ENCODE data around the gene ELL2.
"Not testable (repeated sequence)": the region's sequence is repeated elsewhere in the genome, so short reads cannot be mapped to it uniquely, and the experiment has no call there.

Gene ELL2

DNA sequence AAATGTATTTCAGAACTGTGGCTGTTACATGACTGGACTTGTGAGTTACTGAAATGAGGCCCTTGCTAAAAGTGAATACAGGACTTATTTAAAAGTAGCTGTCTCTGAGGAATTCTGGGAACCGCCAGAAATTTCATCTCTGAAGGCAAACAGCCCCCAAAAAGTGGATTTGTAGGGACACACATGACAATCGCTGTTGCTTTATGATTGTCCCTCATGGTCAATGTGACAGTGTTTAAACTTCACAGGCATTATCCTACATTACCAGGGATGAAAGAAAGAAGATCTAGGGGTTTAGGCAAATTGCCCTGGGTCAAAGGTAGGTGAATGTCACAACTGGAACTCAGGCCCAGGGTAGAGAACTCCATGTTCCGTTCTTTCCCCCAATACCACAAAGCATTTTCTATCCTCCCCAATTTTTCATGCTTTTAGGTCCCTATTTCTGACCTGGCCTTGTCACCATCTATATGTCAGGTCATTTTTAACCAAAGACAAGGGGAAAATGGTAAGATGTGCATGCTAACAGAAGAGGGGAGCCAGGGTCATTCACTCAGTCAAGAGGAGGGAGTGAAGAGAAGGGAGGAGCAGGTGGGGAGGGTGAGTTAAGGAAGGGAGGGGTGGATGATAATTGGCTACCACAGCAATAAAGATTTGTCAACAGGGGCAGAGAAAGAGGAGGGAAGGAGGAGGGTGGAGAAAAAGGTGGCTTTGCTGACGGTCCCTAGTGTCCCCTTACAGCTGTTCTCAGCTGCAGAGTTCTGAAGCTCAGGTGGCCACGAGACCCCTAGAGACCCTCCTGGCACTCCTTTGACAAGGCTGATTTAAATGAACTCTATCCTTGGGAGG, 81.3 kb downstream of the ELL2 start:
- no peaks in the 10 kb centered on the region for H3K4me1 Mint-ChIP-seq (ENCODE audit: low read depth in 2 of 2)
- no peak for DNase-seq
- H3K27me3 Mint-ChIP-seq, result peaks cover 0 to 6% of the 10 kb centered on the region in 2 donors
- no peak overlapping the region for H3K27ac Mint-ChIP-seq
- H3K9me3 Mint-ChIP-seq, result no peaks in the 10 kb centered on the region
- ATAC-seq (replicated peaks), result no peak
- no peak overlapping the region for H3K4me3 Mint-ChIP-seq
- H3K36me3 Mint-ChIP-seq (ENCODE audit: insufficient read depth), result no peaks in the 10 kb centered on the region

DNA sequence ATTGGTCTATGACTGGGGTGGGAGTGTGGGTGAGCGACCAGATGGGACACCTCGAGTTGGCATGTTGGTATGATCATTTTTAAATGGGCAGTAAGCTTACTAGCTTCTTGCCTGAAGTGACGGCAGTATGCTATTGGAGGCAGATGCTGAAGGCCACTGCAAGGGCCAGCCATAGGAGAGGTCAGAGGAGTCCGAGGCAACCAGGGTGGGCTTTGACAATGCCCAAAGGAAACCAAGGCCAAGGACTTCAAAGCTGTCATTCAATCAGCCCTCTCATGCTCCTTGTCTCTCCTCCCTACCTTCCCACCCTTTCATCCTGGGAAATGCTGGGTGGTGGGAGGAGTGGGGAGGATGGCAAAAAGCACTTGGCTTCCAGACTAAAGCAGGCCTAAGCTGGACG, 82.0 kb downstream of the ELL2 start:
- no peaks in the 10 kb centered on the region for H3K4me1 Mint-ChIP-seq (ENCODE audit: low read depth in 2 of 2)
- no peak overlapping the region for H3K4me3 Mint-ChIP-seq
- DNase-seq (no peak), ATAC-seq (replicated peaks) (no peak)
- no peaks in the 10 kb centered on the region for H3K9me3 Mint-ChIP-seq
- peaks cover 0 to 6% of the 10 kb centered on the region in 2 donors for H3K27me3 Mint-ChIP-seq
- H3K36me3 Mint-ChIP-seq (ENCODE audit: insufficient read depth), result no peaks in the 10 kb centered on the region
- H3K27ac Mint-ChIP-seq, result no peak overlapping the region

DNA sequence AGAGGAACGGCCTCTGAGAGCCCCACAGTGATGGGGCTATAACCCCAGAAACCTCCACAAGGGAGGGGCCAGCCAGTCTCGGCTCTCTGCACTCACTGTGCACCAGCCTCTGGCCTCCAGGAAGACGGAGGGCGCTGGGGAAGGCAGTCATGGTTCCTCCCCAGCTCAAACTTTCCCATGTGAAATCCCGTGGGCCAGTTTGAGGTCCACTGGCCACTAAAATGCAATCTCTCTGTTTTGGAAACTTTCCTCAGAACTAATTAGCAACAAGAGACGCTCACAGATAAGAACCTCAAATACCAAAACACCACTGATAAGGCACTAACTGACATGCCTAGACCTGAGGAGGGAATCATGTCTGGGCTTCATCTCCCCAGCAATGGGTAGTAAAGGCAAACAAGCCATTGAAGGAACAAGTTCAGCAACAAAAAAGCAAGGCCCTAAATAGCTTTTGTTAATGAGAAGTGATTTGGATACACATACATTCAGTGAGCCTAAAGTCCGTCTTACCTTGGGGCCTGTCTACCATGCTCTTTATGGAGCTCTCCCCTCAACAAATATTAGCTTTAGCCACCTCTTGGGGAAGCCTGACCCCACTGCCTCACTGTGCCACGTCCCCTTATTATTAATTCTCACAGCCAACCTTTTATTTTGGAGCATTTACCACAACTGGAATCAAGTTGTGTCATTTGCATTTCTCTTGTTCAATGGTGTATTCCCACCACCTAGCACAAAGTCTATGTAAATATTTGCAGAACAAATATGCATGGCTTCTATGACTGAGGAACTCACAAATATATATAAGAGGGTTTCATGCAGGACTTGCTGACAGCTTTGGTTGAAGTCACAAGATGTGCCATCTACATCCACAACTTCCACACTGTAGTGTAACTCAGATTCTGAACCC, 83.0 kb downstream of the ELL2 start:
- peaks cover 0 to 6% of the 10 kb centered on the region in 2 donors for H3K27me3 Mint-ChIP-seq
- DNase-seq (no peak), ATAC-seq (replicated peaks) (no peak)
- H3K9me3 Mint-ChIP-seq, result no peaks in the 10 kb centered on the region
- no peak overlapping the region for H3K4me3 Mint-ChIP-seq
- H3K36me3 Mint-ChIP-seq (ENCODE audit: insufficient read depth), result no peaks in the 10 kb centered on the region
- peaks cover 0 to 1% of the 10 kb centered on the region in 2 donors for H3K4me1 Mint-ChIP-seq (ENCODE audit: low read depth in 2 of 2)
- no peak overlapping the region for H3K27ac Mint-ChIP-seq

DNA sequence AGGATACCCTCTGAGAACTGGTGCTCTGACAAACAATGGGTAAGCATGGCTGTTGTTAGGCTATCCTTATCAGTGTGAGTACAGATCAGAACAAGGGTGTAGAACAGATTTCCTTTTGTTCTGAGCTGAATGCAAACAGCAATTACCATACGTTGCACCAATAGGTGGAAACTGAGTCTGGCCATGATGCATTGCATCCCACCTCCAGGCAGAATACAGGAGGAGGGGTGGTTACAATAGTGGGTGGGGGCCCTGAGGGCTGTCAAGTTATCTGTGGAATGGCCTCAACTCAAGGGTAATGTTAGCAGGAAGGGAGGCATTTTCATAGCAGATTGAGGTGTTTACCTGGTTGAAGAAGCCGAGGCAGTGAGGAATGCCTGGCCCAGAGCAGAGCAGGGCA, 84.9 kb downstream of the ELL2 start:
- no peak overlapping the region for H3K27ac Mint-ChIP-seq
- DNase-seq, result no peak
- no peak for ATAC-seq (replicated peaks)
- H3K4me1 Mint-ChIP-seq (ENCODE audit: low read depth in 2 of 2), result peaks cover 0 to 1% of the 10 kb centered on the region in 2 donors
- H3K4me3 Mint-ChIP-seq, result no peak overlapping the region
- peaks cover 0 to 6% of the 10 kb centered on the region in 2 donors for H3K27me3 Mint-ChIP-seq
- H3K36me3 Mint-ChIP-seq (ENCODE audit: insufficient read depth), result no peaks in the 10 kb centered on the region
- no peaks in the 10 kb centered on the region for H3K9me3 Mint-ChIP-seq

GRCh38 chr5:95874246-95874645, 87.4 kb downstream of the ELL2 start:
- H3K27ac Mint-ChIP-seq, result no peak overlapping the region
- H3K36me3 Mint-ChIP-seq (ENCODE audit: insufficient read depth), result peaks cover 4% of the 10 kb centered on the region
- H3K9me3 Mint-ChIP-seq, result no peaks in the 10 kb centered on the region
- H3K4me3 Mint-ChIP-seq, result no peak overlapping the region
- peaks cover 0 to 6% of the 10 kb centered on the region in 2 donors for H3K27me3 Mint-ChIP-seq
- DNase-seq (no peak), ATAC-seq (replicated peaks) (no peak)
- H3K4me1 Mint-ChIP-seq (ENCODE audit: low read depth in 2 of 2), result peaks cover 18% of the 10 kb centered on the region in 2 donors

- peaks cover 9% of the 10 kb centered on the region for H3K36me3 Mint-ChIP-seq (ENCODE audit: insufficient read depth)
- no peak for ATAC-seq (replicated peaks)
- peaks cover 0 to 6% of the 10 kb centered on the region in 2 donors for H3K27me3 Mint-ChIP-seq
- peaks cover 23 to 26% of the 10 kb centered on the region in 2 donors for H3K4me1 Mint-ChIP-seq (ENCODE audit: low read depth in 2 of 2)
- no peaks in the 10 kb centered on the region for H3K9me3 Mint-ChIP-seq
- H3K27ac Mint-ChIP-seq, result no peak overlapping the region
- no peak for DNase-seq
- no peak overlapping the region for H3K4me3 Mint-ChIP-seq
Observed at GRCh38 chr5:95873351-95873750, 88.3 kb downstream of the ELL2 start.

DNA sequence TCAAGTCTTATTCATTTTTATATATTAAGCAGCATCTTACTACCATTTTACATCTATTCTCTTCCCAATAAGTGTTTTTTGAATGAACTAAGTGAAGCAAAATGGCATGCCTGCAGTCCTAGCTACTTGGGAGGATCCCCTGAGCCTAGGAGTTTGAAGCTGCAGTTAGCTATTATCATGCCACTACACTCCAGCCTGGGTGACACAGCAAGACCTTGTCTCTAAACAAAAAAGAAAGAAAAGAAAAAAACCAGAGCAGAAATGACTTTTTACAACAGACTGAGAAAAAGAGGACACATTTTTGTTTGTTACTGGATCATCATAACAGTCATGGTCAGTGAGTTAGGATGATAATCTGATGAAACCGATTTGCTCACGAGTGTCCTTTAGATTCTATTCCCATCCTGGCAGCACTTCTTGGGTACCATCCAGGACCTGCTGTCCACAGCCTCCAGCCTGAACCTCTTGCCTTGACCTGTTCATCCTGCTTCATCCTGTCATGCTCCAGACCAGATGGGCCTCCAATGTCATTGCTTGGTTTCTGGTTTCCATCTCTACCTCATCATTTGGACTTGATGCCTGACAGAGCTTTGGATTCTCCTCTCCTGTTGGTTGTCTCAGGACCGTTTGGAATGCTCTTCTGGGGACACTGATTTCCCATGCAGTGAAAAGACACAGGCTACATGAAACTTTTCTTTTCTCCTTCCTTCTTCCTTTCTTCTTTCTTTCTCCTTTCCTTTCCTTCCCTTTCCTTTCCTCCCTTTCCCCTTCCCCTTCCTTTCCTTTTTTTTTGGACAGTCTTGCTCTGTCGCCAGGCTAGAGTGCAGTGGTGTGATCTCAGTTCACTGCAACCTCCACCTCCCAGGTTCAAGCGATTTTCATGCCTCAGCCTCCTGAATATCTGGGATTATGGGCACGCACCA, 89.0 kb downstream of the ELL2 start:
- peaks cover 23 to 26% of the 10 kb centered on the region in 2 donors for H3K4me1 Mint-ChIP-seq (ENCODE audit: low read depth in 2 of 2)
- peaks cover 9% of the 10 kb centered on the region for H3K36me3 Mint-ChIP-seq (ENCODE audit: insufficient read depth)
- H3K27ac Mint-ChIP-seq, result no peak overlapping the region
- peaks cover 0 to 6% of the 10 kb centered on the region in 2 donors for H3K27me3 Mint-ChIP-seq
- ATAC-seq (replicated peaks) (no peak), DNase-seq (no peak)
- H3K4me3 Mint-ChIP-seq, result no peak overlapping the region
- H3K9me3 Mint-ChIP-seq, result no peaks in the 10 kb centered on the region

DNA sequence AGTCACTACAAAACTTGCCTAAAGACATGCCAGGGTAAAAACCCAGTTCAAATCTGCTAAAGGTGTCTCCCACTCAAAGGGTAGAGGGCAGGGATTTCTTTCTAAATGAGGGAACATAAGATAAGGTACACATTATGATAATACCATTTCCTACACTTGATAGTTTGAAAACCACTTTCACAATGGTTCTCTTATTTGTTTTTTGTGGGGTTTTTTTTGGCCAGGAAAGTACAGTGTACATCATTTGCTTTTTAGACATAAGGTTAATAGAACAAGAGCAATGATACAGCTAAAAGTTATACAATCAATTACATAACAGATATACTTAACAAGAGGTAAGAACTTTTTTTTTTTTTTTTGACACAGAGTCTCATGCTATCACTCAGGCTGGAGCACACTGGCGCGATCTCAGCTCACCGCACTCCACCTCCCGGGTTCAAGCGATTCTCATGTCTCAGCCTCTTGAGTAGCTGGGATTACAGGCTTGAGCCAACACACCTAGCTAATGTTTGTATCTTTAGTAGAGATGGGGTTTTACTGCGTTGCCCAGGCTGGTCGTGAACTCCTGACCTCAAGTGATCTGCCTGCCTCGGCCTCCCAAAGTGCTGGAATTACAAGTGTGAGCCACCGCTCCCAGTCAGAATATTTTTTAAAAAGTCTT, 90.4 kb downstream of the ELL2 start:
- Mint-ChIP-seq H3K4me1 (ENCODE audit: low read depth in 2 of 2) (peaks cover 25 to 26% of the 10 kb centered on the region in 2 donors), H3K27me3 (no peaks in the 10 kb centered on the region), H3K9me3 (no peaks in the 10 kb centered on the region), H3K36me3 (ENCODE audit: insufficient read depth) (peaks cover 9% of the 10 kb centered on the region), H3K4me3 (peak overlapping the region in 1 of 2 donors; percentile 27), H3K27ac (no peak overlapping the region)
- DNase-seq (no peak), ATAC-seq (replicated peaks) (no peak)

- peaks cover 9% of the 10 kb centered on the region for H3K36me3 Mint-ChIP-seq (ENCODE audit: insufficient read depth)
- H3K27ac Mint-ChIP-seq, result no peak overlapping the region
- DNase-seq, result no peak
- H3K9me3 Mint-ChIP-seq, result no peaks in the 10 kb centered on the region
- peaks cover 25 to 26% of the 10 kb centered on the region in 2 donors for H3K4me1 Mint-ChIP-seq (ENCODE audit: low read depth in 2 of 2)
- ATAC-seq (replicated peaks), result no peak
- no peaks in the 10 kb centered on the region for H3K27me3 Mint-ChIP-seq
- peak overlapping the region; percentile 36 to 70 for H3K4me3 Mint-ChIP-seq
Observed at GRCh38 chr5:95870105-95870672, 91.5 kb downstream of the ELL2 start.

DNA sequence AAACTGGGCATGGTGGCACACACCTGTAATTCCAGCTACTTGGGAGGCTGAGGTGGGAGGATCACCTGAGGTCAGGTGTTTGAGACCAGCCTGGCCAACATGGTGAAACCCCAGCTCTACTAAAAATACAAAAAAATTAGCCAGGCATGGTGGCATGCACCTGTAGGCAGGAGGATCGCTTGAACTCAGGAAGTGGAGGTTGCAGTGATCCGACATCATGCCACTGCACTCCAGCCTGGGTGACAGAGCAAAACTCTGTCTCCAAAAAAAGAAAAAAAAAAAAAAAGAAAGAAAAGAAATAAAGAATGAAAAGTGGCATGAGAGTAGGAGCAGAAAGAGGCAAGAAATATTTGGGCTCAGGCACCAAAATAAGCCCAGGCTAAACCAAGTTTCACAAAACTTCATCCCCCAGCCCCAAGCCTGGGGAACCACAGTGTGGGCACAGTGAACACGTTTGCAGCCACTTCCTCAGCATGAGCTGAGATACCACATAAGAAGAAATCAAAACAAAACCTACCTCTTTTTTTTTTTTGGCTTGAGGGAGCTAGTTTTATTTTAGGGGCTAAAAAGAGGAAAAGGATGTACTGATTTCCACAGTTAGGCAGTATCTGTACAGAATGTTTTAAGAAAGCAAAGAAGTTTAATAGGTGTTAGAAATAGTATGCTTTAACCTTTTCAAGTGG, 92.3 kb downstream of the ELL2 start:
- DNase-seq, result peak; percentile 56 to 60 (median 56)
- not testable (repeated sequence) for H3K27me3 Mint-ChIP-seq; H3K36me3 Mint-ChIP-seq (ENCODE audit: insufficient read depth); H3K9me3 Mint-ChIP-seq
- peaks cover 25 to 26% of the 10 kb centered on the region in 2 donors for H3K4me1 Mint-ChIP-seq (ENCODE audit: low read depth in 2 of 2)
- peak overlapping the region; percentile 63 to 70 for H3K4me3 Mint-ChIP-seq
- ATAC-seq (replicated peaks), result peak; percentile 99
- peak overlapping the region; percentile 82 to 83 for H3K27ac Mint-ChIP-seq

GRCh38 chr5:95868136-95868535, 93.5 kb downstream of the ELL2 start:
- no peak for ATAC-seq (replicated peaks)
- peak overlapping the region in 1 of 2 donors; percentile 18 for H3K27ac Mint-ChIP-seq
- H3K4me1 Mint-ChIP-seq (ENCODE audit: low read depth in 2 of 2), result peaks cover 23 to 26% of the 10 kb centered on the region in 2 donors
- peaks cover 9% of the 10 kb centered on the region for H3K36me3 Mint-ChIP-seq (ENCODE audit: insufficient read depth)
- no peak overlapping the region for H3K4me3 Mint-ChIP-seq
- no peaks in the 10 kb centered on the region for H3K9me3 Mint-ChIP-seq
- DNase-seq, result no peak
- no peaks in the 10 kb centered on the region for H3K27me3 Mint-ChIP-seq

Measured in effector memory CD8-positive, alpha-beta T cell (primary cell).